SKM-1 (cell line): Measurements from ENCODE around the gene ALG3.

Experiments used
- DNase-seq: peaks from one replicate; lab custom pipeline; 2025; ENCODE audit not compliant: unreplicated experiment; lab: John Stamatoyannopoulos, UW

Gene ALG3

GRCh38 chr3:184198509-184198908, 50.3 kb downstream of the ALG3 start:
- DNase-seq, result no peak

DNA sequence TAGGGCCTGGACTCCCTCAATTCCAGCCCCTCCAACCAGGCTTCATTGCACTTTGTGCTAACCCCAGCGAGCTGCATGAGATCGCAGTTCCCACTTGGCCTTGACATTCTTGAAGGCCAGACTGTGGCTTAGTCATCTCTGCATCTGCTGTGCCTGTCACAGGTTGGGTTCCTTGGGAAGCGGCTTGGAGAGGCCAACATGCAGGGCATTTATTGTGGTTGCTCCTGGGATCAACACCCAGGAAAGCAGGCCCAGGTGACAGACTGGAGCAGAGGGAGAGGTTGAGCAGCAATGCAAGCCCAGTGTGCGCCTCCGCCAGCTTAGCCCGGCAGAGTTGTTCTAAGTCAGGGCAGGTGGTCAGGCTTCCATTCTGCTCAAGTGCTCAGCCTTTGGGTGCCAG, 52.2 kb downstream of the ALG3 start:
- no peak for DNase-seq

DNA sequence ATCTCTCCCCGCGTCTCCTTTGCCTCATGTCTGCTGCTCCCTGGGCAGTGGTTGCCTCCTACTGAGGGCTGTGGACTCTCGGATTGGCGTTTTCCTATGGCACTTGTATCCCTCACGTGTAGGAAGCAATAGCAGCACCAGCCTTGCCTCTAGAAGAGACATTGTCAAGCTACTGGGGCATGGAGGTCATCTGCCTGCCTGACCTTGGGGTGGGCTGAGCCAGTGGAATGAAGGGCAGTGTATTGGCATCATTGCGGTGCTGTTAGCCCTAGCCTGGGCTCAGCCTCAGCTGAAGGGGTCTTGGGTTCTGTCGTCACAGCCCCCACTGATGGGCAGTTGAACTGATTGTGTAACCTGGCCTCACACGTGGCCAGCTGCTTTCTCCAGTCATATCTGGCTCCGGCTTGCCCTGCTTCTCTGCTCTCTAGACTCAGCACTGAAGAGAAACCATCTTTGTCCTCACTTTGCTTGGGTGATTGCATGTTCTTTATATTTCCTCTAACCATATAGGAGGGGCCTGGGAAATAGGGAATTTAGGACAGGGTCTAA, 54.7 kb downstream of the ALG3 start:
- no peak for DNase-seq

DNA sequence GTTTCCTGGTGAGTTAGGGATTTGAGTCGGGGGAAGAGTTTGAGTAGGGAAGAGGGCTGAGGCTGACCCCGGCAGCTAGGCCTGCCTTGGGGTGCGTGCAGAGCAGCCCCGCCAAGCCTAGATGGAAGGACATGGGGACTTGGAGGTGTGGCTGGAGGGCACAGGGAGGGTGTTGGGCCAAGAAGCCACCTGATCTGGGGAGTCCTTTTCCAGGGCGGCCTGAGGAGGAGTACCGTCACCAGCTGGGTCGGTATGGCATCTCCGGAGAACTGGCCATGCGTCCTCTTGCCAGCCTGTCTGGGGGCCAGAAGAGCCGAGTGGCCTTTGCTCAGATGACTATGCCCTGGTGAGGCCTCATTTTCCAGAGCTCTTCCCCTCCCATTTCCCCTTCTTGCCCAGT, 55.9 kb downstream of the ALG3 start:
- no peak for DNase-seq
